Measurements from ENCODE around the gene BMP8B.
"Not testable (repeated sequence)": the region's sequence is repeated elsewhere in the genome, so short reads cannot be mapped to it uniquely, and the experiment has no call there.

BMP8B gene

DNA sequence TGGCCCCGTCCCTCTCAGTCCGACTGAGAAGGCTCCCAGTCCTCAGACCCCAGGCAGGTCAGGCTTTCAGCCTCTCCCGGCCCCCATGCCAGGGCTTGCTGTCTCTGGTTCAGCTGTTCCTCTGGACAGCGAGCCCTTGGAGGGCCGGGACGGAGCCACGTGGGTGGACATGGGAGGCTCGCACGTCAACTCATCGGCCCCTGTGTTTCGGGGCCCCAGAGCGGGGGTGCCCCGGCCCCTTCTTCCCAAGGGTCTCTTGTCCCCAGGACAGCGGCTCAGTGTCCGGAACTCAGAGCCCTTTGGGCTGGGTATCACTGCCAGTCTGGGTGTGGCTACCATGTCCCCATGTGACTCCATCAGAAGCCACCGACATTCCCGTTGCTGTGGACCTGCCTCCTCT is 10.8 kb downstream of the BMP8B start:
- DNase-seq (ENCODE audit: low spot score) = not testable (repeated sequence)

DNA sequence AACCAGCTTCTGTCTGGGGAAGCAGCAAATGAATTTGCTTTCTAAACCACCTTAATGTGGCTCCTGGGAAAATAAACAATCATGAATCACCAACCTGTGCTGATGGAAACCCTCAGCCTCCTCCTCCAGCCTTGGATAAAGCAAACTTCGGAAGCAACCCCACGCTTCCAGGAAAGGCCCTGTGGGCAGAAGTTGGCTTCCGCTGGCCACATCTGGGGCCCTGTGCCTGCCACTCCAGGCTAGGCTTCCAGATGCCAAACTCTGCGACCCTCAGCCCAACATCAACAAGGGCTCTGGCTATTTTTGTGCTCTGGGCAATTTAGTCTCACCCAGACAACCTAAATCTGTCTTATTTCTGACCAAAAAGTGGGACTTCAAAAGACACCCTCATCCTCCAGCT is 11.4 kb downstream of the BMP8B start:
- no peak for DNase-seq (ENCODE audit: low spot score)

DNA sequence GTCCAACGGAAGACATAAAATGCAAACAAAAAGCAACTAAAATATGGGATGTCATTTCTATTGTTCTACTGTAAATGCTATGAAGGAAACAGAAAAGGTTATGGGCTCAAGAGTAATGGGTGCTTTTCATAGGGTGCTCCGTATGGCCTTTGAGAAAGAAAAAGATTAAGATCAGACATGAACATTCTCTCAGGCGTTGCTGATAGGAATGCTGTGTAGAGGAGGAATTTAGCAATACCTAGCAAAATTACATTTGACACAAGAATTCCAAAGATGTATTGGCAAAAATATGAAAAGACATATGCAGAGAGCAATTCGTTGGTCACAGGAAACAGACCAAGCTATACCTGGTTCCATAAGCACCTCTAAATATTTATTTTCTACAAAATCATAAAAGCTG is 11.8 kb downstream of the BMP8B start:
- no peak for DNase-seq (ENCODE audit: low spot score)

DNA sequence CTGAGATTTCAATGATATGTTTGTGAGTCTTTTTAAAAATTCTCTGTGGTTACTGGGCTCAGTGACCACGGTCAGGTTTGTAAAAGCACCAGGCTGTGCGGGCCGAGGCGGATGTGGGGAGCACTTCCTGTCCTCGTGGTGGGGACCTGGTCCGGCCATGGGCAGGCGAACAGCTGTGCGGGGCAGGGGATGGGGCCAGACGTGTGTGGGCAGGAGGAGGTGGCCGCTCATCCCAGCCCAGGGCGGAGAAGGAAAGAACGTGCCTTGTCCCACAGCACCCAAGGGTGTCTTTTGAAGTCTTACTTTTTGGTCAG is 12.3 kb downstream of the BMP8B start:
- no peak for DNase-seq (ENCODE audit: low spot score)

DNA sequence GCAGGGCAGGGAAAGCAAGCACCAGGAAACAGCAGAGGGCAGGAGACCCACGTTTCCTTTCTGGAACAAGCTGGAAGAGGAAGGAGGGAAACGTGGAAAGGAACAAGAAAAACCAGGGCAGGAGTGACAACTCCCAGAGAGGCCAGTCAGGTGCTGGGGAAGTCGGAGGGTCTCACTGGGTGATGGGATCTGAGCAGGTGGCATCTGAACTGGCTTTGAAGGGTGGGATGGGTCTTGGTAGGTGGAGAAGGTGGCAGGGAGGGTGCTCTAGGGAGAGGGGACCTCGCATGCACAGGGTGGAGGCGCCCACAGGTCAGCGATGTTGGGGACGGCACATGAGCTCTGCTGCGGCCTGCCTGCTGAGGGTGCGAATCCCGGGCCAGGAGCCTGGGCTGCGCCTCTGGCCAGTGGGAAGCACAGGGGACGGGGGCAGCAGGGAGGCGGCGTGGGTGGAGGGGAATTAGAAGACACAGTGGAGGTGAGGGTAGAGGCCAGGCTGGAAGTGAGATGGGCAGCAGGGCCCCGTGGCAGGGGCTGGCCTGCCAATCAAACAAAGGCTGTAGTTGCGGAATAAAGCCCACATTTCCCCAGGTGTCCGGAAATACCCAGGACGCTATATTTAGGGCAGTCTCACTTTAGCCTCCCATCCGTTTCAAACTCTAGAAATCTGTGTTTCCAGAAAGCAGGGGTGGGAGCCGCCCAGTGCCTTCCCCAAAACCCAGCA is 12.8 kb downstream of the BMP8B start:
- not testable (repeated sequence) for DNase-seq (ENCODE audit: low spot score)

DNA sequence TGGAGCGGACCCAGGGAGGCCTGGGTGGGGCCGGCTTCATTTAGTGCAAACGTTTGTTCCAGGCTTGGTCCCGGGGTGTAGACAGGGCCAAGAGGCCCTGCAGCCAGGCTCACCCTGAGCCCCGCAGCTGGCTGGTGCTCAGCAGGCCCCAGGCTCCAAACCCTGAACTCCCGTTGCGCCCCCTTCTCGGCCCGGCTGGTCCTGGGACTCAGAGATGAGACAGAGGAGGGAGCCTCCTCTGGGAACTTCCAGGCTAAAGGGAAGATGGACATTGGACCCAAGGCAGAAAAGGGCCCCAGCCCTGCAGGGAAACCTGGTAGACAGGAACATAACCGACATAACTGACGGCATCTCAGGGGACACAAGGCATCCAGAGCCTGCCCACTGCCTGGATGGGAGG is 13.5 kb downstream of the BMP8B start:
- DNase-seq (ENCODE audit: low spot score) = not testable (repeated sequence)

DNA sequence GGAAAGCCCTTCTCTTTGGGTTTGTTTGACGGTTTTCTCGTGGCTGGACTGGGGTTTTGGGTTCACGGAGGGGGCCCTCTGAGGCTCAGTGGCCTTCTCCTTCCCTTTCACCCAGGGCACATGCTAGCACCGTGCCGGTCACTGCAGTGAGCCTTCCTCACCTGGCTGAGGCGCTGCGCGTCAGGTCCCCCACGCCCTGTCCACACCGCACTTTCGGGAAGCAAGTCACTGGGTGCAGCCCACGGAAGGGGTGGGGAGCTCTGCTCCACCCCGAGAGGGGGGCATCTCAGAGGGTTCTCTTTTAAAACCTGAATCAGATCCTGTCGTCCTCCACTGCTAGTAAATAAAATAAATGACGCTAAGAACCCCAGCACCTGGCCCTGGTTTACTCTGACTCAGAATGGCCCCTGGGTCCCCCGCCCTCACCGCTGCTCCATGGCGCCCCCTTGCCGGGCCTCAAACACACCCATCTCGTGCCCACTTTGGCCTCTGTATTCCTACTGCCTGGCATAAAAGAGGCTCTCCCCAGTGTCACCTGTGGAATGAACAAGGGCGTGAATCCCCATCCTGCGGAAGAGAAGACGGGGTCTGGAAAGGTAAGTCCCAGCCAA is 15.2 kb downstream of the BMP8B start:
- DNase-seq (ENCODE audit: low spot score) = not testable (repeated sequence)

DNA sequence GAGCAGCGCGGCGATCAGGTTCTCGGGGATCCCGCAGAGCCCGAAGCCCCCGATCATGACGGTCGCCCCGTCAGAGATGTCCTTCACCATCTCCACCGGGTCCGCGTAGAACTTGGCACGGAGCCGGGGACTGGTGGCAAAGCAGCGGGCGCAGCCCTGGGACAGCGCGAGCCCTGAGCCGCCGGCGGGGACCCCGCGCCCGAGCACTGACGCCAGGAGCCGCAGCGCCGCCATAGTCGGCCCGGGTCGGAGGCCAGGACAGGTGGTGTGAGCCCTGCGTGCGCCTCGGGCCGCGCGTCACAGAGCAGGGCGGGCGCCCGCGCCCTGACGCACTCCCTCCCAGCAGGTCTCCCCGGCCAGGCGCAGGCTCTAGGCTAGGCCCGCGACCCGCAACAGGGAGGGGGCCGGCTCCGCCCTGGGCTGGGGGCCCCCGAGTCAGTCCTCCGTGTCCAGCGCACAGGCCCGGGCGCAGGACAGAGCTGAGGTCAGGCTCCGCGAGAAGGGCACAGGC is 17.6 kb downstream of the BMP8B start, which contains the start of gene OXCT2:
TSS of gene OXCT2 (minus strand) at position 327 of the 511 bp plus-strand sequence. CDS start at position 234, 93 bp downstream.
- DNase-seq (ENCODE audit: low spot score) = not testable (repeated sequence)

DNA sequence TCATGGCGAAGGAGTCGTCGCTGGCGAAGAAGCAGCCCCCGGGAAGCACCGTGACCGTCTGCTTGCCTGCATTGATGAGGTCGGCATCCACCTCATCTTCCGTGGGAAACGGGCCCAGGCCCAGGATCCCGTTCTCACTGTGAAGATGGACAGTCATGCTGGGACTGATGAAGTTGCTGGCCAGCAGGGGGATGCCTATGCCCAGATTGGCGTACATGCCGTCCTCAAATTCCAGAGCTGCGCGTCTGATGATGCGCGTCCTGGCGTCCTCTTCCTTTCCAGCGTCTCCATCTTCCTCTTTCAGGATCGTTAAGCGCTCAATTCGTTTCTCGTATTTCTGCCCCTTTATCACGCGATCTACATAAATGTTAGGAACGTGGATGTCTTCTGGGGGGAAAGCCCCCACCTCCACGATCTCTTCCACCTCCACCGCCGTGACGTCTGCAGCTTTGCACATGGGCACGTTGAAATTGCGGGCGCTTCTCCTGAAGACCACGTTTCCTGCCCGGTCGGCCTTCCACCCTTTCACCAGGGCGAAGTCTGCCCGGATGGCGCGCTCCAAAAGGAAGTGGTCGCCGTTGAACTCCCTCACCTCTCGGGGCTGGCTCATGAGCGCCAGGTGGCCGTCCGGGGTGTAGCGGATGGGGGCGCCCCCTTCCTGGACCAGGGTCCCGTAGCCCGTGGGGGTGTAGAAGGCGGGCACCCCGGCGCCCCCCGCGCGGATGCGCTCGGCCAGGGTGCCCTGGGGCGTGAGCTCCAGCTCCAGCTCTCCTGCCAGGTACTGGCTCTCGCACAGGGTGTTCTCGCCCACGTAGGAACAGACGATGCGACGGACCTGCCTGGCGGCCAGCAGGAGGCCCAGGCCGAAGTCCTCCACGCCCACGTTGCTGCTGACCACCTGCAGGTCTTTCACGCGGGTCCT is 18.3 kb downstream of the BMP8B start:
- not testable (repeated sequence) for DNase-seq (ENCODE audit: low spot score)

DNA sequence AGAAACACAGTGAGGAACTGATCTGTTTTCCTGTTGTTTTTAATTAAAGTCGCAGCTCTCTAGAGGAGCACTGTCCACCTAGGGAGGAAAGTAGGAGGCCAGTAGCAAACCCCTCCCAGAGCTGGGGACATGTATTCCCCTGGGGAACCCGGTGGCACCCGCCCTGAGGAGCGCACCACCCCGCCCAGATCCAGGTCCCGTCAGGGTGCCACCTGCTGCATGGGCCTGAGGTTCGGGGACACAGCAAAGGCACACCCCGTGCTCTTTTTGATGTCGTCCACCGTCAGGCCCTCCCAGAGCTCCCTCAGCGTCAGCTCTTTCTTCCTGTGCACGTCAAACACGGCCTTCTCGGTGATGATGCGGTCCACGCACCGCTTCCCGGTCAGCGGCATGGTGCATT is 19.2 kb downstream of the BMP8B start:
- not testable (repeated sequence) for DNase-seq (ENCODE audit: low spot score)

DNA sequence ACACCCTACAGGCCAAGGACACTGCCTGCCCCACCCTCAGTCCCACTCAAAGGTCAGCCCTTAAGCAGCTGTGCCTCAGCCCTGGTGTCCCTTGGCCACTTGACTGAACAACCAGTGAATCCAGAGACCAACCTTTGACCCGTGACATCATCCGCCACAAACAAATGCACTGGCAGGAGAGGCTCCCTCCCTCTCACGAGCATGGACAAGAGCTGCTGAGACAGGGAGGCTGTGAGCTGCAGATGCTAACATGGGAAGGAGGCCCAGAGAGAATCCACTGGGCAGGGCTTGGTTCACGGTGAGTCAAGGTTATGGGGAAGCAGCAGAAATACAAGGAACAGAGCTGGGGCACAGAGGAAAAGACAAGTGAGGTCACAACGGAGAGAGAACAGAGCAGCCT is 22.2 kb downstream of the BMP8B start:
- DNase-seq (ENCODE audit: low spot score) = not testable (repeated sequence)

DNA sequence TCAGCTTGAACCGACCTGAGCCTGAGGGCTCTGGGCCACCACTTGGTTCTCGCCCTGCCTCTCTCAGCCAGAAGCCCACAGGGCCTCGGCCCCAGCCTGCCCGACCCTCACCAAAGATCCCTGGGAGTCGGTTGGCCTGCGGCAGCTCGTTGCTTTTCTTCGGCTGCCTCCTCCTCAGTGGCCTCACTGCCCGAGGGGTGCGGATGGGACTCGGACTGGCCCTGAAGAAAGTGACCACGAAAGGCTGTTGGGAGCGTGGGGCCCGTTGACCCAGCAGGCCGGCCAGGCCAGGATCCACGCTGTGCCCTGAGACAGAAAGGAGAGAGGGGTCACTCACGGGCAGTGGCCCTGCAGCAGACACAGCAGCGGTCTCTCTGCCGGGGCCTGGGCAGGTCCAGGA is 24.2 kb downstream of the BMP8B start:
- DNase-seq (ENCODE audit: low spot score) = not testable (repeated sequence)

DNA sequence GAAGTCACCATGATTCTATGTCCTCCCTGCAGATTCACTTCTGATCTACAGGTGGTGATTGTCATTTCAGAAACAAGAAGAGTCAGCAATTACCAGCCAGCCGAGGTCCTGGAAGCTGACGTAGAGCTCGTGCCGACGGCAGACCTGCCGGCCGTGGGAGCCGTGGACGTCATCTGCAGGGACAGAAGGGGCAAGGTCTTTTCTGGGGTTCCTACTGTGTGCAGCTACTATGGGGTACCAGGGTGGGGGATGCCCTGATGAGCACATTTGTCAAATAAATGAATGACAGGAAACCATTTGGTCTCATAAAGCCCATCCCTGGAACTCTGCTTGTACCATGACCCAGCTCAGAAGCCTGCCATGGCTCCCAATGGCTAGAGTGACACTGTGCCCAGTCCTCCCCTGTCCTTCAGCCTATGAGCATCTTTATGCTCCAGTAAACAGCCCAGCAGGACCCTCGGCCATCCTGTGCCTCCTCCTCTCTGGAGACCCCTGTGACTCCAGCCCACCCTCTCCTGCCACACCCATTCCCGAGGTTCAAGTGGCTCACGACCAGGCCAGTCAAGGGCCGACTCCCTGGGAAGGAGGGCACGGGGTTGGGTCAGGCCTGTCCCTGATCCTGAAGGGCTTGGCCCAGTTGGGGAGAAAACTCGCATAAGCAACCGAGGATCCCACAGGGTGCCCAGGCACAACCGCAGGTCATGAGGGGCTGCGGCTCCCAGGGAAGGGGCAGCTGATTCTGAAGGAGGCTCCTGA is 24.9 kb downstream of the BMP8B start:
- DNase-seq (ENCODE audit: low spot score) = not testable (repeated sequence)

DNA sequence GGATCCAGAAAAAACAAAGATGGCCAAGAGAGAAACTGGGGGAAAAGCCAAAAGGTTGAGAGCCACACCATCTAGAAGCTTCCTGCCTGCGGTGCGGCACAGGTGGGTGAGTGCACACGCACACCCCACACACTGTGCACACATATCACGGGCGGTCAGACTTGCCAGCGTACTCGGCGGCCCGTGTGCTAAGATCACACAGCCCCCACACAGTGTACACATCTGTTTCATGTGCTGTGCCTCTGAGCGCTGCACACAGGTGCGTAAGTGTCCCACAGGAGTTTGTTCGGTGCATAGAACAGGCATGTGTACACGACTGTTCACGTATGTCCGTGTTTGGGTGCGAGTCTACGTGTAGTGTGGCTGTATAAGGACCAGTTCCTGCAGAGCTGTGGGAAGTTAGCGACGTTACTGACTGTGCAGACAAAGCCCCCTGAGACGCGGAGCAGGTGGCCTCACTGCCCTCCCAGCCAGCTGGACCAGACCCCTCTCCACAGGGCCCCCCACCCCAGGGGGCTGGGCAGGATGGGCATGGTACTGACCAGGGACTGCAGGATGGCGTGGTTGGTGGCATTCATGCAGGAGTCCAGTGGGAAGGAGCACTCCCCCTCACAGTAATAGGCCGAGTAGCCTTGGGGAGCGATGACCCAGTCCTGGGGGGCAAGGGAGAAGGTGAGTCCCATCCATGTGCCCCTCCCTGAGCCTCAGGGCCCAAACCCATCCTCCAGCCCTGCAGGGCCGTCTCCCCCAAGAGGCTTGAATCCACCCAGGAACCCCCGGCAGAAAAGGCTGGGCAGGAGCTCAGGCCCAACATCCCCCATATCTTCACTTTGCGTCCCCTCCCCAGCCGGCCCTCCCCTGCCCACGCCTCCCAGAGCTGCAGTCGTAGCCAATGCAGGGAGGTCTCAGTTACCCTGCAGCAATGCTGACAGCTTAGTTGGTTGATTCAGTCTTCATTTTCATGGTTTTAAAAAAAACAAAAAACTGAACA is 25.8 kb downstream of the BMP8B start:
- no peak for DNase-seq (ENCODE audit: low spot score)

DNA sequence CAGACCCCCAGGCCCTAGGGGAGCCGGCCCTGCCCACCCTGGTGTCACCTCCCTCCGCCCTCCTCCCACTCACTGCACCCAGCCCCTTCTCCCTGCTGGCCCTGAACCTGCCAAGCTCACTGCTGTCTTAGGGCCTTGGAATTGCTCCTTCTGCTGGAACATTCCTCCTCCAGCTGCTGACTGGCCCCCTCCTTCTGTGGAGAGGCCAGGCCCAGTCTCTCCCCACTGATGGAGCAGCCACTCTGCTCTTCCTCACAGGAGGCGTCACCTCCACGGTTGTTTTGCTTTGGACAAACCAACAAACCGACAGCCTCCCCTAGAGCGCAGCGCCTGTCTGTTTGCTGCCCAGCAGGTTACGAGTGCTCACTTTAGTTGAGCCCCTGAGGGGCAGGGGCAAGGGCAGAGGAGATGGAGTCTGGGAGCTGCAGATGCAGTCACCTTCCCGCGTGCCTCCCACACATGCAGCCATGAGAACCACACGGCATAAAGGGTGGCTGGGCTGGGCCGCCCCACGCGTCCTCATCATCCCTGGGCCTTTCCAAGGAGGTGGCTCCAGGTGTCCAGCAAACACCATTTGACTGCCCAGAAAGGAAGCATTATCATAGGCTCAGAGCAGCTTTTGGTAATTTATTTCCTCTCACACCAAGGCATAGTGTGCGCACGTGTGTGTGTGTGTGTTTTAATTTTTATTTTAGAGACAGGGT is 27.0 kb downstream of the BMP8B start:
- no peak for DNase-seq (ENCODE audit: low spot score)

DNA sequence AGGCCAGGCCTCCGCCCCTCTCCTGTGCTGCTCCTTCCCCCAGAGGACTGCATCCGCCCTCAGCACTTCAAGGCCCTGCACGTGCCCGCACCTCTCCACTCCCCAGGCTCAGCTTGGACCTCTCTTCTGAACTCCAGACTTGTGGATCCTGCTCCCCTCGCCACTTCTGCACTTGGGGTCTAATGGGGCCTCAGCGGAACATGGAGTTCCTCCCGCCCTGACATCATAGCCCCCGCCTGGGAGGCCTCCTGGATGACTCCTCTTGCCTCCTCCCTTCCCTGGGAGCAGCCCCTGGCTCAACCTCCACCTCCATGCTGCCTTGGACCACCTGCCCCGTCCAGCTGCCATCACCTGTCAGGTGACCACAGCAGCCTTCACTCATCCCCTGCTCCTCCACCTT is 27.6 kb downstream of the BMP8B start:
- no peak for DNase-seq (ENCODE audit: low spot score)

DNA sequence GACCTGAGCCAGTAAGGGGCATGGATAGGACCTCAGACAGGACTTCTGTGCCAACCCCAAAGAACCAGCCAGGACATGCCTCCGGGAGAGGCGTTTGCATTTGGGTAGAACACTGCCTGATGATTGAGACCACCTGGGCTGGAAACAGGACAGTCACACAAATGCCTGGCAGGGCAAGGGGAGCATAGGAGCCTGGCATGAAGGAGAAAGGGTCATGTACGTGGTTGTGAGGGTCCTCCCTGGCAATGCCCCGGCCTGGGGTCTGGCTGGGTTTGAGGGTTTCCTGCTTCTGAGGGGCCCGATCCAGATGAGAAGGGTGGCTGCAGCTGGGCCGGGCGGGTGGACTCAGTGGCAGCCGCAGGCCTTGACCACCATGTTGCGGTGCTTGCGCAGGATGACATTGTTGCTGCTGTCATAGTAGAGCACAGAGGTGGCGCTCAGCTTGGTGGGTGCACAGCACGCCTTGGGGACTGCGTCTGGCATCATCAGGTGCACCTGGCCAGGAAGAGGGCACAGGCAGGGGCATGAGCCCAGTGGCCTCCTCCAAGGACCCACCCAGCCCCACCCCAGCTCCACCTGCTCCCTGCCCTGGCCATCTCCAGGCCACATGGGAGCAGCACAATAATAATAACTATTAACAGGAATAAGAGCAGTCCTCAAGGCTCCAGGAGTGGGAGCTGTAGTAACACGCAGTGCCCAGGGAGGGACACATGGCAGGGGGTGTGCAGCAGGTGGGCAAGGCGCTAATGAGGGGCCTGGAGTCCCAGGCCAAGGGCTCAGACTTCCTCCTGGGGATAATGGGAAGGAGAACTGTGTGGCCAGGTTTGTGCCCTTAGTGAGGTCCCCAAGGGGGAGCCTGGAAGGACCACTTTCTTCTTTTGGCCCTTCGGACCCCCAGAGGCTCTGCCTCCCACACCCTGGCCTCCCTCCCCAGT is 28.3 kb downstream of the BMP8B start:
- no peak for DNase-seq (ENCODE audit: low spot score)

DNA sequence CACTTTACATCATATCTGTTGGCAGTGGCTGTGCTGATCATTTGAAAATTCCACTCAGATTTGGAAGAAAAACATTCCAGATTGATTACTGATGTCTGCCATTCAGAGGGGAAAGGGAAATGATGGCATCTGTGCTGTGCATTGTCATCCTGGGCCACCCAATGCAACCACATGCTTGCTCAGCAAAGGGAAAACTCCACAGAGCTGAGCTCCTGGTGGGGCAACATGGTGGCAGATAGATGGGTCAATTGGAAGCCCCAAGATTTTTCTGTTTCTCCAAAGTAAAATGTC is 29.3 kb downstream of the BMP8B start:
- no peak for DNase-seq (ENCODE audit: low spot score)

All from globus pallidus (tissue), 1 donor.